Skin of body (tissue), 2 donors: ENCODE results near the gene MEPE. TPM values are rescaled to one million over a fixed set of nuclear protein-coding genes. Genes with fewer than 3 reads are reported as not detected.
A peak's percentile ranks its signal among the peaks of the same experiment; 100 is the strongest.

Source experiments
- DNase-seq: peaks from one replicate; lab custom pipeline; 2025; lab: John Stamatoyannopoulos, UW
- total RNA-seq: library from RNA; depleted of rRNA; stranded (reverse); fragments of >200 nt; gene quantifications from one replicate; pipeline ENCODE4 v1.2.3, GENCODE V29; 2014

MEPE gene, protein sequence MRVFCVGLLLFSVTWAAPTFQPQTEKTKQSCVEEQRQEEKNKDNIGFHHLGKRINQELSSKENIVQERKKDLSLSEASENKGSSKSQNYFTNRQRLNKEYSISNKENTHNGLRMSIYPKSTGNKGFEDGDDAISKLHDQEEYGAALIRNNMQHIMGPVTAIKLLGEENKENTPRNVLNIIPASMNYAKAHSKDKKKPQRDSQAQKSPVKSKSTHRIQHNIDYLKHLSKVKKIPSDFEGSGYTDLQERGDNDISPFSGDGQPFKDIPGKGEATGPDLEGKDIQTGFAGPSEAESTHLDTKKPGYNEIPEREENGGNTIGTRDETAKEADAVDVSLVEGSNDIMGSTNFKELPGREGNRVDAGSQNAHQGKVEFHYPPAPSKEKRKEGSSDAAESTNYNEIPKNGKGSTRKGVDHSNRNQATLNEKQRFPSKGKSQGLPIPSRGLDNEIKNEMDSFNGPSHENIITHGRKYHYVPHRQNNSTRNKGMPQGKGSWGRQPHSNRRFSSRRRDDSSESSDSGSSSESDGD
- total RNA-seq, result not detected

DNA sequence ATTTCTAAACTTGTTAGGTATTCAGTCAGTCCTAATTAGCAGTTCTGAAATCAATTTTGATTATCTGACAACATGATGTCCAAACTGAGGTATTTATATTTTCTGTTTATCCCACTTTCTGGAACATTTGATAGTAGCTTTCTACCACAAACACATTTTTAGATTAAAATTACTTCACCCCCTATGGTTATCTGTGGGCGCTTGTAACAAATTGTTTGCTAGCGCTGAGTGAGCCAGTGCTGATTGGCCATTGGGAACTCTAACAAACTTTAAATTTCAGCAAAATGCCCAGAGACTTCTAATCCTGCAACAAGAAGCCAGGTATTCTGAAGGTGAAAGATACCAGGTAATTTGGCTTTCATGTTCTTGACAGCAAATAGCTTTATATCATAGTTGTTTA, at the start of gene MEPE:
MEPE (plus strand) TSS at position 301 of the 400 bp plus-strand sequence. CDS start 1,746 bp downstream, outside the sequence.
- DNase-seq, result no peak

DNA sequence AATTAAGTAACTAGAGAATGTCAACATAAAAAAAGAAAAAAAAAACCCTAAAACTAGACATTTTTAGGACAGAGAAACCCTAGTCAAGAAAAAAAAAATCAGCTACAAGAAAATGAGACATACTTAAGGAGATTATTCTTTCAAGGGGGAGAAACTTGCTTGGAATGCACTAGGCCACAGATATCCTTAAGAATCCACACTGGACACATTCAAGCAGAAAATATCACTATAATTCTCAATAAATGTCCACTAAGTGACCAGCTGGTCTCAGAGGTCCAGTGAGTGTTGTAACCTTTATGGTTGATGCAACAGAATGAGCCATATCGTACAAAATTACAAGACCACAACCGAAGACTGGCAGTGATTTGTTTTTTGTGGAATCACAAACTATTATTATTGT, 49.0 kb upstream of the MEPE start:
- DNase-seq, result no peak

DNA sequence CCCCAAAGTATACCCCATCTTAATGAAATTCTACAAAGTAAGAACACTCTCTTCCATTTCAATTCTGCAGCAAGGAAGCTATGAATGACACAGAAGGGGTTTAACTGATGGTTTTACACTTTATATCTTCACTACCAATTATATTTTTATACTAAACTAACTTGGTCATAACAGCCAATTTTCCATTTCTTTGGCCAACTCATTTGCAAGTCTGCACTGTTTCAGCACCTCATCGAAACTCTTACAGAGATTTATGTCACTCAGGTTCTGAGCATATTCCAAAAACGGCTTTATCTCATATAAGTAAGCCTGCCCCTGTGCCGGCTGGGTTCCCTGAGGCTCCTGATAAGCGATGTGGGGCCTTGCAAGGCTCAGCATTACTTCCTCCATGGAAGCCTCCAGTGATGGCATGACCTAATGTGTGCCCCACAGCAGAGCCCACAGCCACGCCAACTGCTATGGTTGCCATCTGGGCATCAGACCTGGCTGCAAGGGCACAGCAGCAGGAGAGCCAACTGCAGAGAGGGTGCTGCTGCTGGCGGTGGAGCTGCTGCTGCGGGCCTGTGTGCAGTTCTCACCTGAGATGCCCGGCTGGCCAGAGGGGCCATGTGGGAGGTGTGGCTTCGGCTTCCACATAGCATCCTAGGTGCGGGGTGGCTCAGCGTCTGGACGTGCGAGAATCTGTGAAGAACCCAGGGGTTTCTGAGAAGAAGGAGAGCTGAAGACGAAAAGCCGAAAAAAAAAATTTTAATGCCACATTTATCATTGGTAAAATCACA, 46.8 kb upstream of the MEPE start:
- no peak for DNase-seq

DNA sequence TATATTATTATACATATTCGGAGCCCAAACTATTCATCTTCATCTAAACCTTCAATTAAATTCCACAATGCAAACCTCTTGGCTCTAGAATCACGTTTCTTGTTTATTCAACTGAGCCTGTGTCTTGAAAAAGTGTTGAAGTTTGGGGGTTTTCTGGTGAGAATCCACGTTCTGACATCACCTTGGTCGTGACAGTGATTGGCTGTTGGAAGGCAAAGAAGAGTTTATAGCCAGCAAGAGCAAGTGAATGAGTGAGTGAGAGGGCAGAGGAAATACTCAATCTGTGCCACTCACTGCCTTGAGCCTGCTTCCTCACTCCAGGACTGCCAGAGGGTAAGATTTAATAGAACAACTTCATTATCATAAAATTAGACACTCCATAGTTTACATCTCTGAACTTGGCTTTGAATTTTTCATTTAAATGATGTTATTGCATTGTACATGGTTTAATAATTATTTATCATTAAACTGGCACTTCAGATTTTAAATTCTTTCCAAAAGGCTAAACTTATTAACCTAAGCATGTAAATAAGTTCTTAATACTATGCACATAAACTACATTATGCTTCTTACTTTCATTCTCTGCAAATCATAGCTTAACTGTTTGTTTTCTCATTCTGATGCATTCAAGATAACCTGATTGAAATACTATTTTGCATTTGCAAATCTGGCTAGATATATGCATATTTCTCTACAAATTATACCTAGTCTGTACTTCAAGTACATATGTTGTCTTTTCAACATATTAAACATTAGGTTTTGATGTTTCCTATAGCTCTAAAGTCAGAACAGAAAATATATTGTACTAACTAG, 33.3 kb upstream of the MEPE start, which contains the start of gene IBSP:
IBSP (plus strand) TSS at position 254 of the 813 bp plus-strand sequence. CDS start 2,808 bp downstream, outside the sequence.
- DNase-seq, result no peak

DNA sequence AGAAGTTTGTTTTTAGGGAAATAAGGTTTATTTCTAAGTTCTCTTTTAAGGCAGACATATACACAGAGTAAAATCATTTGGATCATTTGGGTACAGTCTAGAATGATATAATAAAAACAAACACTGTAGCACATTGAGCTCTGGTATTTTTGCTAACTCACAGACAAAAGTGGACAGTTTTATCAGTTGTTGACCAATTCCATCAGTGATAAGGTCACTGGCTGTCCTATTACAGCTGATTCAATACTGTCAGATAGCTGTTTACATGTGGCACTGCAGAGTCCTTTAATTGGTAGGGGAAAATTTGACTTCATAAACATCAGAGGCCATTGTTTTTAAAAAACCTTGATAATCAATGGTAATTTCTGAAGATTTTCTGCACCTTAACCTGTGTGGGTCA, 29.9 kb upstream of the MEPE start:
- no peak for DNase-seq

DNA sequence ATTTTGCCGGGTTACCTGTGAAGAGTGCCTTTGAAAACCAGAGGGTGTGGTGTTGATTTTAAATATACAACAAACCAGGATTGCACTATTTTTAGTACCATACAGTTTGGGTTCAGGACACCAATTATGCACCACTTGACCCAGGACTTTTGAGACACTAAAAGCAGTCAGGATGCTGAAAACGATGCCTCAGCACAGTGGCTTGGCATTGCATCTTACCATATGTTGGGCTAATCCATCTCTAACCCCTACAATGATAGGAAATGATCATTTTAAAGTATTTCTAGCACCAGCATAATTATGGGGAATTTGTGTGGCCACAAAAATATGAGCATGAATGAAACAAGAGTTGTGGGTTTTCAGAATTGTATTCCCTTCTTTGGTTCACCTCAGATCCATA, 29.3 kb upstream of the MEPE start:
- no peak for DNase-seq

DNA sequence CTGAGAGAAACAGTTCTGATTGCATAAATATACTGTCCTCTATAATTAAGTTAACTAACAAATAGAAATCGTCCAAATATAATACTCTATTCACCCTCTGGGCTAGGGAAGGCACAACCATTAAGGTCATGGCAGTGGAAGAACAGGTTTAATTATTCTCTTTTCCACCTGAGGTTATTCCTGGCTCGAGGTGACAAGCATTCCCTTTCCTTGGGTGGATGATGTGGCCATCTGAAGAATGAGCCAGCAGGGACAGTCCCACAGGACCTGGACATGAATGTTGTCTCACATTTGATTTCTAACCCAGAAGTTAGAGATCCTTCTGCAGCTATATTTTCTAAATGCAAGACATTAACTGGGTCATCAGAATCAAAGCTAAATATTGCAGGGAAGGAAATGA, 27.9 kb upstream of the MEPE start:
- DNase-seq, result no peak

DNA sequence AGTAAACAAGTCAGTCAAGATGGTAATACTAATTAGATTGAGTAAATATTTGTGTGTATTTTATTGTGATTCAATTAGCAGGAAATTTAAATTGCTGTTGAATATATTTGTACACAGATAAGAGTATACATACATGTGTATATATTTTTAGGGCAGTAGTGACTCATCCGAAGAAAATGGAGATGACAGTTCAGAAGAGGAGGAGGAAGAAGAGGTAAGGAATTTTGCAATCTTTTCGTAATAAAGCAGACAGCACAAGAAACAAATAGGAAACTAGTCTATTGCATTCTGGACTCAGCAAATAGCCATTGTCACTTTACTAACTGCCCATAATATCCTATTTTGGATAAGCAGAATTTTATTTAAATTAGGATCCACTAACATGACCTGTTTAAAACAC, 26.8 kb upstream of the MEPE start:
- DNase-seq, result no peak

DNA sequence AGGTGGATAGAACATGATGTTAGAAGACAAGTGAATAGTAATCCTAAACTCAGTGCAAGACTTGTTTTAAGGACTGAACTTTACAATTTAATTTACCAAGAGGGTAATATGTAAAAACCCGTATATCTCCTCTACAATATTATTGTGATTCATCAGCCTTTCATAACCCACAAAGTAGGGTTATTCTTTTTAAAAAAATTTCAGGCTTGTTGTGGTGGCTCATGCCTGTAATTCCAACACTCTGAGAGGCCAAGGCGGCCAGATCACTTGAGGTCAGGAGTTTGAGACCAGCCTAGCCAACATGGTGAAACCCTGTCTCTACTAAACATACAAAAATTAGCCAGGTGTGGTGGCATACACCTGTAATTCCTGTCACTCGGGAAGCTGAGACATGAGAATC, 26.2 kb upstream of the MEPE start:
- DNase-seq, result no peak

DNA sequence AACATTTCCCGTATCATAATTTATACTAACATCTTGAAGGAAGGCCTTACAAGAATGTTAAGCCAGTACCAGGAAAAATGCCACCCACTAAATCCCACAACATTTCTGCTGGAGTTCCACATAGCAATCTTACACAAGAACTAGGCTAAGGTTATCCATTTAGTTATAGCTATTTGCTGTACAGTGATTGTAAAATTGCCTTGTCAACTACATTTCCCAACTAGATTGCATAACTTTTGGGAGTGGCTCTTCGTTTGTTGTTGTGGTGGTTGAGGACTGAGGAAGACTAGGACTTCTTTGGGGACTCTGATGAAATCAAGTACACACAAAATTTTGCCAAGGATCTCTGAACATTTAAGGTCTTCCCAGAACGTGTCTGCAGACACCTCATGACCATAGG, 25.4 kb upstream of the MEPE start:
- DNase-seq, result no peak

DNA sequence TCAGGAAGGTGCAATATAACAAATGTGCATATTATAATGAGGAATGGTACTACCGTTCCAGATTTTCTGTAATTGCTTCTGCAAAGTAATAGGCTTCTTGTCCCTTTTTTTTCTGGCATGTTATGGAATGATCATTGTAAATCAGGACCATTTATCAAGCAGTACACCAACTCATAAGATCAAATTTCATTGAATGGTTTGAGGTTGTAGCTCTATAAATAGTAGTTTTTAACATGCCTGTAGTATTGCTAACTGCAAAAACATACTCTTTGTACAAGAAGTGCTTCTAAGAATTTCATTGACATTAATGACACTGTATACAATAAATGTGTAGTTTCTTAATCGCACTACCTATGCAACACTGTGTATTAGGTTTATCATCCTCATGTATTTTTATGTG, 20.8 kb upstream of the MEPE start:
- no peak for DNase-seq

DNA sequence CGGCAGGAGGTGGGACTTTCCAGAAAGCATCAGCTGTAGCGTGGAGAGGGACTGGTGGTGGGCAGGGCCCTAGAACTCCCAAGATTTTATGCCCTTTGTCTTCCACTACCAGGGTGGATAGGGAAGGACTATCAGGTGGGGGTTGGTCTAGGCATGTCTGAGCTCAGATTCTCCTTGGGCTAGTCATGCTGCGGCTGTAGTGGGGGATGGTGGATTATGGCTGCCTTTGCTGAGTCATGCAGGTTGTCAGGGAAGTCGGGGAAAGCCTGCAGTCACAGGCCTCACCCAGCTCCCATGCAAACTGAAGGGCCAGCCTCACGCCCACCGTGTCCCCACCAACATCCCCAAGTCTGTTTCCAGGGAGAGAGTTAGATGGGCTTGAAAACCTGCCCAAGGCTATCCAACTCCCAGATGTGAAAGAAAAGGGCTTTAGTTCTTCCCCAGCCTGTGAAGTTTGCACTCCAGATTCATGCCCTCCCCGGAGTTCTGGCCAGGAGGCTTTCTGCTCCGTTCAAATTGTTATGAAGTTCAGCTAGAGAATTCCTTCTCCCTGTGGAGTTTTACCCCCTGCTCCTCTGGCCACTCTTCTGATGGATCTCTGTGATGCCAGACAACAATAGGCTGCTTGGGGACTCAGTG, 13.4 kb upstream of the MEPE start:
- DNase-seq, result no peak

DNA sequence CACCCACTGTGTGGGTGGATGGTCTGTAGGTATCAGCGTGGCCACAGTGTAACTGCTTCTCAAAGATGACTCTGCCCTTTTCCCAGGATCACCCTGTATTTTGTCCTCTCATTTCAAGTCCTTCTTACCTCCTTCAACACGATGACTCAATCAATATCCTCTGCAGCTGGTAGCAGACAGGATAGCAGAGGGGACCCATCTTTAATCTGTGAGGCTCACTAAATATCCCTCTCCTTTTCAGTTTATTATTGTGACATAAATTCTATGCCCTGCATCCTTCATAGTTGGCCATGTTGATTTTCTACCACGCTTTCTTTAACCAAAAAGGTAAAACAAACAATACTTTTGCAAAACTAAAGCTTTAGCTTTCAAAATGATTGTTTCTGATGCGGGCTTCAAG, 9.6 kb upstream of the MEPE start:
- no peak for DNase-seq

DNA sequence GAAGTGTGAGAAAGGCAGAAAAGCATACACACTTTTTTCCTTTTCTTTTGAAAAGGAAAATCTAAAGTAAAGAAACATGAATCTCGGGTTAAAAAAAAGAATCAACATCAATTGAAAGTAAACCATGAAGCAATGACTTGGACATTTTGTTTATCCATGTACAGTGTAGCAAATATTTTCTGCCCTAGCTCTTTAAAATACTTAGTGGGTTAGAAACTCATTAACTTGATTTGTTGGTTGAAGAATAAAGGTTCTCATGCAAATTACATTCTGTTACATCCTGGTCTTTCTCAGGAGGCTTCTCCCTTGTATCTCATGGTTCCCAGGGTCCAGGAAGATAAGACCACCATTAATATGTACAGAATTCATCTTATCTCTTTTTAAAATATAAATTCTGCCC, 9.0 kb upstream of the MEPE start:
- no peak for DNase-seq

DNA sequence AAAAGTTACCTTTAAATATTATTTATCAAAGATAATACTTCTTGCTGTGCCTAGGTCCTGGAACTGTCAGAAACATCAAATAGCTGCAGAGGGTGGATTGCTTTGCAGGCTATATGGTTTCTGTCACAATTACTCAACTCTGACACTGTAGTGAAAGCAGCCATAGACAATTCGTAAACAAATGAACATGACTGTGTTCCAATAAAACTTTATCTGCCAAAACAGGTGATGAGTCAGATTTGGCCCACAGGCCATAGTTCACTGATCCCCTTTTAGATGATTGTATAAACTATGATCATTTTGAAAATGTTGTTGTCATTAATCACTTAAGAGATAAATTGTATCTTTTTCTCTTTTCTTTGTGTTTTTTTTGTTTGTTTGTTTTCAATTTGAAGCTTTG, 8.4 kb upstream of the MEPE start:
- DNase-seq, result no peak

DNA sequence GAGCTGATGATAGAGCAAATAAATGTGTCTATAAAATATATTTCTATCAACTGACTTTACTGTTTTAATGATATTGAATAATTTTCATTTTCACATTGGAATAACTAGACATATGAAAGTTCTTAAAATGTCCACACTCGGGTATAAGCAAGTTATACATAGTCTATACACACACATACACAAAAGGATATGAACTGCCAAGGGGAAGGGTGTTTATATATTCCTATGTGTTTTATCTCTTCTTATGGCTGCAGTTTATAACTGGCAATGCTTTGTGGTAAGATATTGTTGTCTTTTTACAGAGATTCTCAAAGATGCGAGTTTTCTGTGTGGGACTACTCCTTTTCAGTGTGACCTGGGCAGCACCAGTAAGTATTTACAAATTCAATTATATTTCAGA, 1.6 kb downstream of the MEPE start:
- no peak for DNase-seq

DNA sequence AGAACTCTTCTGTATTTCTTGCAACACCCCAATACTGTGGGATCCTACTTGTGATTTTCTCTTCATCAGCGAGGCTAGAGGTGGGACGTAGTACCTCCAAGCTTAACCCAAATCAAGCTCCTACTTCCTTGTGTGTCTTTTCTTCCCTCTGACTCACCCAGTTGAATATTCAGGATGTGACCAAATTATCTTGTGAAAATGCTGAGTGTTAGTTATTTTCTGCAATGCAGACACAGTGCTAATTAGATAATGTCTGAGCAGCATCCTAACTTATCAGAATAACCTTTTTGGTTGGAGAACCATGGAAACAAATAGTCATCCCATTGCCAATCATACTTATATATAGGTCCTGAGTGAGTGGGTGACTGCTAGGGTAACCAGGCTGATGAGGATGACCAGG, 2.4 kb downstream of the MEPE start:
- DNase-seq, result no peak

DNA sequence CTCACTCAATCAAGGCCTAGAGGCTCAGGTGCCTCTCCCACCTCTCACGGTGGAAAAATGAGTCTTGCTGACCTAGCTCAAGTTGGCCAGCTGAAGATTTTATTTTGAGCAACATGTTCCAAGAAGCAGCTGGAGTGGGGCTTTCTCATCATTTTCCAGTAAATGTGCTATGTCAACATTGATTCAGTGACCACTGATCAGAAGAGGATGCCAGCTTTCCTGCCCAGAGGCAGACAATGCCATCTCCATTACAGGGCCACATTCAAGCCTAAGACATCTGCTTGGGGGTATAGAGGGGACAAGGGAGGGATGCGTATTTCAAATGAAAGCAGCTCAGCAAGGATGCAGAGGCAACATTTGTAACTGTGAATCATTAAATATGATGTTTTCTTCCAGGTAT, 3.0 kb downstream of the MEPE start:
- no peak for DNase-seq

DNA sequence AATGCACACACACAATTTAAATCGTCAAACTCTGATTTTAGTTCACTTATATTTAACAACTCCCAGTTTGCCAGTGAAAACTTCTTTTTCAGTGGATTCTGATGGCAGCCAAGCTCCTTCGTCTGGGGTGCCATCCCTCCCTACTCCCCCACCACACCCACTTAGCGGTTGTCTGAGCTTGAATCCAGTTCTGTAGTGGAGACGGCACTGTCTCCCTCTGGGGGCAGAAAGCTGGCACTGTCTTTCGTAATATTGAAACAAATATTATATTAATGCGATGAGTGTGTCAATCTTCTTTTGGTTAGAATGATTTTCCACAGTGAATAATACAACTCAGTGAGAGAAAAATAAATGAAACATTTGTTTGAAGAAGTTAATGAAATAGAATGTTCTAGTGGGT, 5.4 kb downstream of the MEPE start:
- DNase-seq, result no peak

DNA sequence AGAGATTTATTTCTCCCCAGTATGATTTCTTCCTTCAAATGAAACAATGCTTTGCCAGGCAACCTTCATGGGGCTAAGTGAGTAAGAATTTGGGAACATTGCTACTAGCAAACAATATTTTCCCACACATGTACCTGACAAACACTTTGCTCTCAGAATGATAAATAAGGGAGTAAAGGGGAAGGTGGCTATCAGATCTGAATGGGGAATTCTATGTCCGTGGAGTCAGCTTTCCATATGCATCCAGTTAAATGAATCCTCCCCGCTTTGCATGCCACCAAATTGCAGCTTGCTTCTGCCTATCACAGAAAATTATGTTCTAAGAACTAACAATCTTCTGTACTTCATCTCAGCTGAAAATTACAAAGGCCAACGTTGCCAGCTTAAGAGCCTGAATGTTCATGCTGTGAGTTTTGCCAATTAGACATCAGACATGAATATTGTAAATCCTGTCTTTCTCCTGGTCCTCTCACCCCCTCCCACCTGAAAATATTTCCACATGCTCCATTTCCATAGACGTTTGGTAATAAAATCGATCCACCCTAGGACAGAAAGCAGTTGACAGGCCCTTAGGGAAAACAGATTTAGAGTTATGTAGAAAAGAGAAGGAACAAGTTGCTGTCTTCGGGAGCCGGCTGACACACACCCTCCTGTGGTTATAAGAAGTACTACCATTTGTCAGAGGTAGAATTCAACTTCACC, 6.3 kb downstream of the MEPE start:
- DNase-seq, result peak; percentile 28

DNA sequence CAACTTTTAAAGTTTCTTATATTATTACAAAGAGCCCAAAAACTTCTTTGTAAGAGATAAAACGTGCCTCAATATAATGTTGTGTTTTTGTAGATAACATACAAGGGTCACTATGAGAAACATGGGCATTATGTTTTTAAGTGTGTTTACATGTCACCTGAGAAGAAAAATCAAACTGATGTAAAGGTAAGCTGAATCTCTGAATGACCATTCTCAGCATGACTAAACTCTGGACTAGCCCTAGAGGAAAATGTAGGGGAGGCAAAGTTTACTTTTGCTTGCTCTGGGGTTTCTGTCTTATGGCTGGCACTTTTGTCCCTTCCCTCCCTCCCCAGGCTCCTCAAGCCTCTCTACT, 6.8 kb downstream of the MEPE start:
- DNase-seq, result no peak
